NCI-H774 (cell line): ENCODE data around the gene BAHCC1.

Experiments
- DNase-seq: peaks from one replicate; lab custom pipeline; 2025; lab: John Stamatoyannopoulos, UW

BAHCC1 gene

DNA sequence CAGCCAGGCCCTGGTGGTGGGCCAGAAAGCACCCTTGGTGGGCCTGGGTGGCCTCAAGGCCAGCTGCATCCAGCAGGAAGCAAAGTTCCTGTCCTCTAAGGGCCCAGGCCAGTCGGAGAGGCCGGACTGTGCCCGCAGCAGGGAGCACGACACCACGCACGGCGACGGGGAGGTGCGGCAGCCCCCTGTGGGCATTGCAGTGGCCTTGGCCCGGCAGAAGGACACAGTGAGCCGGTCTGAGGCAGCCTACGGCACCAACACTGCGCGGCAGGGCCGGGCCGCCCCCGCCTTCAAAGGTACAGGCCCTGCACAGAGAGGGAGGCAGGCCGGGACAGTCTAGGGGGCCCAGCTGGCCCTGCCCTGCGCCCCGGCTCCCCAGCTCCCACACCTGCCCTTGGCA is 48.0 kb downstream of the BAHCC1 start:
- DNase-seq, result no peak

GRCh38 chr17:81444610-81445339 is 49.5 kb downstream of the BAHCC1 start:
- DNase-seq, result no peak

GRCh38 chr17:81445642-81446503 is 50.6 kb downstream of the BAHCC1 start:
- DNase-seq, result no peak

GRCh38 chr17:81447331-81447933 is 52.2 kb downstream of the BAHCC1 start:
- DNase-seq, result no peak

DNA sequence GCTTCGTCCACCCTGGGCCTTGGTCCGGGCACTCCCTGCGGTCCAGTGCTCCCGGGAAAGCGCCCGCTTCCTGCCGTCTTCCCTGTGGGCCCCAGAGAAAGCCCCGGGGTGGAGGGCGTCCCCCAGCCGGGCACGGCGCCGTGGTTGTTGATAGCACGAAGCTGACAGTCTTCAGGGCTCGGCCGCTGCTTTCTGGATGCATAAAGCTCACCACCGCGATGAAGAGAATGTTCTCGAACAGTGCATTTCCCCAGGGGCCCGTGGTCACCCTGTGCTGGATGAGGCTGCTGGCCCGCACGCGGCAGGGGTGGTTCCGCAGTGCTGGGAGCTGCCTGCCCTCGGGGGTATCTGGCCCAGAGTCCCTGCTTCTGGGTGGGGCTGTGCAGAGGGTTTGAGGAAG is 53.2 kb downstream of the BAHCC1 start:
- DNase-seq, result no peak

GRCh38 chr17:81448950-81449349 is 53.7 kb downstream of the BAHCC1 start:
- no peak for DNase-seq

- no peak for DNase-seq
These were observed 54.1 kb downstream of the BAHCC1 start for GRCh38 chr17:81449351-81449750.

- DNase-seq, result no peak
These were observed 56.6 kb downstream of the BAHCC1 start for GRCh38 chr17:81451823-81452222.

DNA sequence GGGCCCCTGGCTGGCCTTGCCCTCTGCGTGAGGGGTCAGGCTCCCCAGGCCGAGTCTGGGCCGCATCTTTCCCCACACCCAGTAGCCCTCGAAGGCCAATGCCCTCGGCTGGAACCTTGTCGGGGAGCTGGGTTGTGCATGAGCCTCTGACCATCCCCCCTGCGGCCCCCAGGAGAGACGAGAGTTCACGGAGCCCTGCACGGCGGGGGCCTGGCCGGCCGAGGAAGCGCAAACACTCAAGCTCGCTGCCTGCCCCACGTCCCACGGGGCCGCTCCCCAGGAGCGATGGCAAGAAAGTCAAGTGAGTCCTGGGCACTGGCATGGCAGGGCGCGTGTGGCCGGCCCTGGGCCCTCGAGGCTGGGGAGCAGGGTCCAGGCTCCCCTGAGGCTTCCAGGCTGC is 57.3 kb downstream of the BAHCC1 start:
- no peak for DNase-seq

- peak; percentile 37 for DNase-seq
These were observed 57.8 kb downstream of the BAHCC1 start for GRCh38 chr17:81453076-81453475.

GRCh38 chr17:81453712-81454111 is 58.5 kb downstream of the BAHCC1 start:
- DNase-seq, result no peak

GRCh38 chr17:81454473-81454872 is 59.2 kb downstream of the BAHCC1 start:
- DNase-seq, result no peak

DNA sequence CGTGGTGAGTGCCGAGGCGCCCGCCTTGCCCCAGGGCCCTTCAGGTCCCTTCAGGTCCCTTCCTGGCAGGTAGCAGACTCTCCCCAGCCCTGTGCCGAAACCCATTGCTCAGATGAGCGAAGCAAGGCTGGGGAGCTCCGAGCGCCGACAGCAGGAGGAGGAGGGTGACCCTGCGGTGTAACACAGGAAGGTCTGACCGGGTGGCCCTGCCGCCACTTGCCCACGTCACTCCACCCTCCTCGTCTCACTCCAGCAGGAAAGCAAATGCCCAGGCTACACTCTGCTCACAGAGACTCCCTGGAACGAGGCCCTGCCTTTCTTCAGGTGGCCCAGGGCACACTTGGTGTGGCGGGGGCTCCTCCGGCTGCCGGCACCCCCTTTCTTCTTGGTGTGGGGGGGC is 60.1 kb downstream of the BAHCC1 start:
- no peak for DNase-seq

GRCh38 chr17:81456091-81456490 is 60.8 kb downstream of the BAHCC1 start:
- no peak for DNase-seq

GRCh38 chr17:81456798-81457197 is 61.5 kb downstream of the BAHCC1 start:
- DNase-seq, result no peak

- no peak for DNase-seq
These were observed 62.1 kb downstream of the BAHCC1 start for GRCh38 chr17:81457401-81457800.

DNA sequence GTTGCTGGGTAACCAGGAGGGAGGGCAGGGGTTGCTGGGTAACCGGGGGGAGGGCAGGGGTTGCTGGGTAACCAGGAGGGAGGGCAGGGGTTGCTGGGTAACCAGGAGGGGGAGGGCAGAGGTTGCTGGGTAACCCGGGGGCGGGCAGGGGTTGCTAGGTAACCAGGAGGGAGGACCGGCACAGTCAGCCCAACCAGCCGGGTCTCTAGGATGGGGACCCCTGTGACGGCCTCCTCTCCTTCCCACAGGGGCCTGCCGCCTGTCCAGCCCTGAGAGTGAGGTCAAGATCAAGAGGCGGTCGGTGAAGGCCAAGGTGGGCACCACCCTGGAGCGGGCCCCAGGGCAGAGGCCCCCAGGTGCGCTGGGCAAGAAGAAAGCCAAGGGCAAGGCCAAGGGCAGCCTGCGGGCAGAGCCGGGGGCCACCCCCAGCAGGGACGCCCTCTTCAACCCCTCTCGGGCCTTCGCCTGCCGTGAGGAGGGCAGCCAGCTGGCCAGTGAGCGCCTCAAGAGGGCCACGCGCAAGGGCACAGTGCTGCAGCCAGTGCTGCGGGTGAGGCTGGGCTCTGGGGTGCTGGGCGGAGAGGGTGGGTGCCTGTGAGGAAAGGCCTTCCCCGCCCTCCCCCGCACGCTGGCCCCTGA is 62.8 kb downstream of the BAHCC1 start:
- no peak for DNase-seq

- DNase-seq, result no peak
These were observed 63.4 kb downstream of the BAHCC1 start for GRCh38 chr17:81458628-81459027.

DNA sequence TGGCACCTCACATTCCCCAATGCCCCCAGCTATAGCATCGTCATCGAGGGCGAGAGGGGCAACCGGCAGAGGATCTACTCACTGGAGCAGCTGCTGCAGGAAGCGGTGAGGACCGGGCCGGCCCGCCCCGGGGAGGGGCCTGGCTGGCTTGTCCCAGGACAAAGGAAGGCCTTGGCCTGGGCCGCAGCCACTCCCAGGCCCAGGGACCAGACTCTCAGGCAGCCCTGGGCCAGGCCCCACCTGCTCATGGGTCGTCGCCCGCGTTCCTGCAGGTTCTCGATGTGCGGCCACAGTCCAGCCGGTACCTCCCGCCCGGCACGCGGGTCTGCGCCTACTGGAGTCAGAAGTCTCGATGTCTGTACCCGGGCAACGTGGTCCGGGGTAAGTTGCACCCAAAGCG is 64.0 kb downstream of the BAHCC1 start:
- DNase-seq, result no peak

- DNase-seq, result no peak
These were observed 64.6 kb downstream of the BAHCC1 start for GRCh38 chr17:81459864-81460263.

GRCh38 chr17:81460856-81461460 is 65.7 kb downstream of the BAHCC1 start:
- DNase-seq, result no peak
